AG09309 (cell line): ENCODE data around the gene PPP1R12C.

ENCODE experiments used
- DNase-seq: peaks from one replicate; pipeline ENCODE4 v3.0.0-alpha.2; 2010; ENCODE audit warnings: low read depth
- H3K4me3 ChIP-seq: 2 replicates; pipeline ENCODE4 v1.5.1; 2011; ENCODE audit warnings: mild to moderate bottlenecking, low read depth, low read length, moderate library complexity; ENCODE audit not compliant: control insufficient read depth
- TF ChIP-seq, protein P1 (sequence below): IDR thresholded peaks from 2 replicates; pipeline ENCODE4 v1.5.1; 2011; ENCODE audit warnings: mild to moderate bottlenecking, low read depth, low read length, inconsistent platforms; ENCODE audit not compliant: insufficient read depth, control insufficient read depth; ENCODE audit errors: missing control alignments

Gene PPP1R12C

DNA sequence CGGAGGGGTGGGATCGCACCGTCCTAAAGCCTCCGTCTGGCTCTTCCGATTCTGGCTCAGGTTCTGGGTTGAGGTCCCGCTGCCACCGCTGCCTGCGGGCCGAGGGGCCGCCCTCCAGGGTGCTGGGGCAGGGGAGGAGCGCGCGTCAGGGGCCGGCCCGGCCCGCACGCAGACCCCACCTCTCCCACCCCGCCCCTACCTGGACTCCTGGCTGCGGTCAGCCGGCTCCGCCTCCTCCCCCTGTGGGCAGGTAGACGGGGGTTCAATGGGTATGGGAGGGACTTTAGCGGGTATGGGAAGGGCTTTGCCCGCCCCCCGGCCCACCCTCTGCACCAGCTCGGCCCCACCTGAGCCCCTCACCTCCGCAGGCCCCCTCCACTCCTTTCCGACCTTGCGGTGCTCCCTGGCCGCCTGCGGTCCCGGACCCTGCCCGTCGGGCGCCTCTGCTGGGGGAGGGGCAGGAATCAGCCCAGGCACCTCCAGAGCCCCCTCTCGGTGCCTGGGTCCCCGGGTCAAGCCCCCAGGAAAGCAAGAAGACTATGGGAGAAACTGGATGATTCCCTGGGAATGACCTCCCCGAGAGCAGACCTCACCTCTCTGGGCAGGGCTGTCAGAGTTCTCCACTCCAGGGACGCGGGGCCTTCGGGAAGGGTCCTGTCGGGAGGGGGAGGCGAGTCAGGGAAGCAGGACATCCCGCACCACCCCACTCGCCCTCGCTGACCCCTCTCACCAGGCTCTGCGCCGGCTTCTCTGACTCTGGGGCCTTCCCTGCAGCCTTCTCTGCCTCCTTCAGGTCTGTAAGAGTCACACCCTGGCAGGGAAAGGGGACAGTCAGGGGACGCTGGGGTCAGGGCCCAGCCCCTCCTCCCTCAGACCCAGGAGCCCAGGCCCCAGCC lies 24.8 kb downstream of the PPP1R12C start:
- no peak overlapping the region for H3K4me3 ChIP-seq
- no peak for DNase-seq
- TF ChIP-seq, protein P1, sequence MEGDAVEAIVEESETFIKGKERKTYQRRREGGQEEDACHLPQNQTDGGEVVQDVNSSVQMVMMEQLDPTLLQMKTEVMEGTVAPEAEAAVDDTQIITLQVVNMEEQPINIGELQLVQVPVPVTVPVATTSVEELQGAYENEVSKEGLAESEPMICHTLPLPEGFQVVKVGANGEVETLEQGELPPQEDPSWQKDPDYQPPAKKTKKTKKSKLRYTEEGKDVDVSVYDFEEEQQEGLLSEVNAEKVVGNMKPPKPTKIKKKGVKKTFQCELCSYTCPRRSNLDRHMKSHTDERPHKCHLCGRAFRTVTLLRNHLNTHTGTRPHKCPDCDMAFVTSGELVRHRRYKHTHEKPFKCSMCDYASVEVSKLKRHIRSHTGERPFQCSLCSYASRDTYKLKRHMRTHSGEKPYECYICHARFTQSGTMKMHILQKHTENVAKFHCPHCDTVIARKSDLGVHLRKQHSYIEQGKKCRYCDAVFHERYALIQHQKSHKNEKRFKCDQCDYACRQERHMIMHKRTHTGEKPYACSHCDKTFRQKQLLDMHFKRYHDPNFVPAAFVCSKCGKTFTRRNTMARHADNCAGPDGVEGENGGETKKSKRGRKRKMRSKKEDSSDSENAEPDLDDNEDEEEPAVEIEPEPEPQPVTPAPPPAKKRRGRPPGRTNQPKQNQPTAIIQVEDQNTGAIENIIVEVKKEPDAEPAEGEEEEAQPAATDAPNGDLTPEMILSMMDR: no peak

DNA sequence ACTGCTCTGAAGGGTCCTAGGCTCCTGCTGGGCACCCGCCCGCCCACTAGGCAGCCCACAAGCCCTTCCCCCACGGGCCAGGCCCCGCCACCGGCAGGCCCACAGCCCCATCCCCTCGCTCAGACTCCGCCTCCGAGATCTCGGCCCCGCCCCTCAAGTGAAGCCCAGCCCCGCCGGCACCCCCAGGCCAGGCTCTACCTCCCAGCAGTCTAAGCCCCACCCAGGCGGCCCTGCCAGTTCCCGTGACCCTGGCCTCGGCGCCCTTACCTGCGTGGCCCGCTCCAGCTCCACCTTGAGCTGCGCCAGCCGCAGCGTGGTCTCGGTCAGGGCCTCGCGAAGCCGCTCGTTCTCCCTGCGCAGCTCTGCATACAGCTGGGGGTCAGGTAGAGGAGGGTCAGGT lies 25.5 kb downstream of the PPP1R12C start:
- no peak overlapping the region for H3K4me3 ChIP-seq
- TF ChIP-seq, protein P1: no peak

DNA sequence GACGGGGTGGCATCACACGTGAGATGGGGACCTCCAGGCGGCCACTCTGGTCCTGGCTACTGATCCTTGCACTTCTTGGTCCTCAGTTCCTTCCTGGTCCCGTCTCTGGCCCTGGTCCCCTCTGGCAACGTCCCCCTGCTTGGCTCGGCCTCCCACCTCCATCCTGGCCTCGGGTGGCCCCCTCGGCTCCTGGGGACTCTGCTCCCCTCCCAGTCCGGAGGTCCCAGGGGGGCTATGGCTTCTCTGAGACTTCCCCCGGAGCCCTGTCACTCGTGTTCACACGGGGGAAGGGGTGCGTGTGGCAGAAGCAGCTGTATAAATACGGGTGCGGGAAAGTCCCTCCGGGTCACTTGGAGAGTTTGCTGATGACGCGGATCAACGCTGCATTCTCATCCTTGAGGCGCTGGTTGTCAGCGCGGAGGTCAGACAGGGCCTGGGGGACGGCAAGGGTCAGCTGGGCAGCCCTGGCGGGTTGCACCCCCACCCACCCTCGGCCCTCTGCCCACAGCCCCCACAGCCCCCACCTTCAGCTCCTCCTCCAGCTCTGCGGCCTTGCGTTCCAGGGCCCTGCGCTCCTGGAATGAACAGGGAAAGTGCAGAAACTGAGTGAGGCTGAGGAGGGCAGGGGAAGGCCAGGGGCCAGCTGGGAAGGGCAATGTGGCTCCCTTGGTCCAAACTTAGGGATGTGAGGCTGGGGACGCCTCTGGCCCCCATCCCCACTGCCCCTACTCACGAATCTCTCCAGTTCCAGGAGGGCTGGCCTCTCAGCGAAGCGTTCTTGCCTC lies 26.1 kb downstream of the PPP1R12C start:
- no peak overlapping the region for H3K4me3 ChIP-seq
- TF ChIP-seq, protein P1: no peak
- no peak for DNase-seq

More for the DNA sequence above, 25.5 kb downstream of the PPP1R12C start:
- DNase-seq: no peak

DNA sequence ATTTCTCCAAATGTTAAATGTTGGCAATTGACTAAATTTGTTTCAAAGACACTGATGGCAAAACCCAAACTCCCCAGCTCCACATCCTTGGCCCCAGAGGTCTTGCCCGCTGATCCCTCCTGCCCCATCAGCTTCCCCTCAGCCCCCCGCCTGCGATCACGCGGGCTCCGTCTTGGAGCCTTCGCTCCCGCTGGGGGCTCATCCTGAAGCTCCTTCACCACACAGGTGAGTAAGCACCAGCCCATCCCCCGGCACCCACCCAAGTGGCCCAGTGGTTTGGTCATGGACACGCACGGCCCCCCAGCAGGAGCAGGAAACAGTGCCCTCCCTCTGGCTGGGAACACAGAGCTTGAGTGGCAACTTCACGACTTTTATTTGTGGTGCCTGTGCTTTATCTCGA lies 26.9 kb downstream of the PPP1R12C start:
- TF ChIP-seq, protein P1: no peak
- no peak for DNase-seq
- no peak overlapping the region for H3K4me3 ChIP-seq

DNA sequence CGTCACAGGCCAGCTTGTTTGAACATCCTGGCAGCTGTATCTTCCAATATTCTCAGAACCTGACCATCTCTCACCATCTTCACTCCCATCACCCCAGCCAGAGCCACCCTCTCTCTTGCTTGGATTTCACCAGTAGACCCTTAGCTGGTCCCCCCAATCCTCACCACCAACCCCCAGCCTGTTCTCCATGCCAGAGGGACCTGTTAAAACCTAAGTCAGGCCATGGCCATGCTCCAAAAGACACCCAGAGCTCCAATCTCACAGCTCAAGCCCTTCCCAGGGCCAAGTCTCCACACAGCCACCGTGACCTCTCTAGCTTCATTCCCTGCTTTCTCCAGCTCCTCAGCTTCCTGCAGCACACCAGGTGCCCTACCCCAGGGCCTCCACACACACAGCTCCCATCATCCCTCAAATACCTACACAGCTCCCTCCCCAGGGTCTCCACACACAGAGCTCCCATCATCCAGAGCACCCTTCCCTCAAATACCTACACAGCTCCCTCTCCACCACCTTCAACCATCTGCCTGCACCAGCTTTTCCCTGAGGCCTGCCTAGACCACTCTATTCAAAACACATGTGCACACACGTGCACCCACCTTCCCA lies 28.0 kb downstream of the PPP1R12C start:
- H3K4me3 ChIP-seq: no peak overlapping the region

More for the DNA sequence above, 28.0 kb downstream of the PPP1R12C start:
- TF ChIP-seq, protein P1: no peak
- DNase-seq: no peak
